Retina (tissue), 1 donor: ENCODE data around the gene MAL.
"Not testable (repeated sequence)": the region's sequence is repeated elsewhere in the genome, so short reads cannot be mapped to it uniquely, and the experiment has no call there.

Experiments
- DNase-seq: peaks from one replicate; pipeline ENCODE4 v3.0.0-alpha.2; 2016

Gene MAL

GRCh38 chr2:95034818-95035217, 9.3 kb downstream of the MAL start:
- no peak for DNase-seq

DNA sequence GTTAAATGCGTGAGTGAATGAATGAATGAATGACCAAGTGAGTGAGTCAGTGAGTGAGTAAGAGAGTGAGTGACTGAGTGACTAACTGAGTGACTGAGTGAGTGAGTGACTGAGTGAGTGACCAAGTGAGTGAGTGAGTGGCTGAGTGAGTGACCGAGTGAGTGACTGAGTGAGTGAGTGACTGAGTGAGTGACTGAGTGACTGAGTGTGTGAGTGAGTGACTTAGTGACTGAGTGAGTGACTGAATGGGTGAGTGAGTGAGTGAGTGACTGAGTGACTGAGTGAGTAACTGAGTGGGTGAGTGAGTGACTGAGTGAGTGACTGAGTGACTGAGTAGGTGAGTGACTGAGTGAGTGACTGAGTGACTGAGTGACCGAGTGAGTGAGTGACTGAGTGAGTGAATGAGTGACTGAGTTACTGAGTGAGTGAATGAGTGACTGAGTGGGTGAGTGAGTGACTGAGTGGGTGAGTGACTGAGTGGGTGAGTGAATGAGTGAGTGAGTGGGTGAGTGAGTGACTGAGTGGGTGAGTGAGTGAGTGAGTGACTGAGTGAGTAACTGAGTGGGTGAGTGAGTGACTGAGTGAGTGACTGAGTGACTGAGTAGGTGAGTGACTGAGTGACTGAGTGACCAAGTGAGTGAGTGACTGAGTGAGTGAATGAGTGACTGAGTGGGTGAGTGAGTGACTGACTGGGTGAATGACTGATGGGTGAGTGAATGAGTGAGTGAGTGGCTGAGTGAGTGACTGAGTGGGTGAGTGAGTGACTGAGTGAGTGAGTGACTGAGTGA, 11.3 kb downstream of the MAL start:
- no peak for DNase-seq

DNA sequence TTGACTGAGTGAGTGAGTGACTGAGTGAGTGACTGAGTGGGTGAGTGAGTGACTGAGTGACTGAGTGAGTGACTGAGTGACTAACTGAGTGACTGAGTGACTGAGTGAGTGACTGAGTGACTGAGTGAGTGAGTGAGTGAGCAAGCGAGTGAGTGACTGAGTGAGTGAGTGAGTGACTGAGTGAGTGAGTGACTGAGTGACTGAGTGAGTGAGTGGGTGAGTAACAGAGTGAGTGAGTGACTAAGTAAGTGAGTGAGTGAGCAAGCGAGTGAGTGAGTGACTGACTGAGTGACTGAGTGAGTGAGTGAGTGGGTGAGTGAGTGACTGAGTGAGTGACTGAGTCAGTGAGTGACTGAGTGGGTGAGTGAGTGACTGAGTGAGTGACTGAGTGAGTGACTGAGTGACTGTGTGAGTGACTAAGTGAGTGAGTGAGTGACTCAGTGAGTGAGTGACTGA, 11.9 kb downstream of the MAL start:
- DNase-seq: no peak

DNA sequence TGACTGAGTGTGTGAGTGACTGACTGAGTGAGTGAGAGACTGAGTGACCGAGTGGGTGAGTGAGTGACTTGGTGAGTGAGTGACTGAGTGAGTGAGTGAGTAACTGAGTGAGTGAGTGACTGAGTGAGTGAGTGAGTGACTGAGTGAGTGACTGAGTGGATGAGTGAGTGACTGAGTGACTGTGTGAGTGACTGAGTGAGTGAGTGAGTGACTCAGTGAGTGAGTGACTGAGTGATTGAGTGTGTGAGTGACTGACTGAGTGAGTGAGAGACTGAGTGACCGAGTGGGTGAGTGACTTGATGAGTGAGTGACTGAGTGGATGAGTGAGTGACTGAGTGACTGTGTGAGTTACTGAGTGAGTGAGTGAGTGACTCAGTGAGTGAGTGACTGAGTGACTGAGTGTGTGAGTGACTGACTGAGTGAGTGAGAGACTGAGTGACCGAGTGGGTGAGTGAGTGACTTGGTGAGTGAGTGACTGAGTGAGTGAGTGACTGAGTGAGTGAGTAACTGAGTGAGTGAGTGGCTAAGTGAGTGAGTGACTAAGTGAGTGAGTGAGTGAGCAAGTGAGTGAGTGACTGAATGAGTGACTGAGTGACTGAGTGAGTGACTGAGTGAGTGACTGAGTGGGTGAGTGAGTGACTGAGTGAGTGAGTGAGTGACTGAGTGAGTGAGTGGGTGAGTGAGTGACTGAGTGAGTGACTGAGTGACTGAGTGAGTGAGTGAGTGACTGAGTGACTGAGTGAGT, 12.5 kb downstream of the MAL start:
- DNase-seq: not testable (repeated sequence)

GRCh38 chr2:95038635-95039298, 13.3 kb downstream of the MAL start:
- no peak for DNase-seq

- DNase-seq: no peak
Measured at GRCh38 chr2:95039363-95039762, 13.9 kb downstream of the MAL start.

GRCh38 chr2:95039978-95040377, 14.5 kb downstream of the MAL start:
- DNase-seq: no peak

- DNase-seq: no peak
Measured at GRCh38 chr2:95040426-95040825, 14.9 kb downstream of the MAL start.

DNA sequence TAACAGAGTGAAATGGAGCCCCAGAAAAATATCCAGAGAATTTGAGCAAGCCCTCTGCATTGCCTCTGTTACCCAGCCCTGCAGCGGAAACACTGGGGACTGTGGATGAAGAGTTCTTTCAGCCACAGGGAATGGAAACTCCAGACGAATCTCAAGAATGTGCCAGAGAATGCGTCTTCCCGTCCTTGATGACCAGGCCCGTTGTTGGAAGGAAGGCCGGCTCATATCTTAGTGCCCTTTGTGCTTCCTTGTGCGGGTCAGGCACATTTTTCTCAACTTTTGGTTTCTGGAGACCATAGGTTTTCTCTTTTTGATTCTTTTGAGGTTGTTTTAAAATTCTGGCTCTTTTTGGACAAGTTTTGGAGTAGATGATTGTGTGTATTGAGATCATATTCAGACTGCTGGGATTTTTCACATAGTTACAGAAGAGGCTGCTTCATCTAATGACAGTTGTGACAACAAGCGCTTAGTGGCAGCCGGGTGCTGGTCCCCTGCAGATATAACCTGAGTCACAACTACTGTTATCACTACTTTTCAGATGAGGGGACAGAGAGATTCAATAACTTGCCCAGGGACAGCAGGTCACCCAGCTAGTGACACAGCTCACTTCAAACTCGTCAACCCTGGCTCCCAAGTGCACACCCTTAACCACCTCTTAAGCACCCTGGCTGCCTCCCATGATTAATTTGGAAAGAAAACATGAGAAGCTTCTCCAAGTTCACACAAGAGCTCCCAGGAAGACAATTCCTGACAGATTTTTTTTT, 15.7 kb downstream of the MAL start:
- no peak for DNase-seq

GRCh38 chr2:95041824-95042442, 16.4 kb downstream of the MAL start:
- DNase-seq: no peak

GRCh38 chr2:95042472-95043271, 17.2 kb downstream of the MAL start:
- no peak for DNase-seq

DNA sequence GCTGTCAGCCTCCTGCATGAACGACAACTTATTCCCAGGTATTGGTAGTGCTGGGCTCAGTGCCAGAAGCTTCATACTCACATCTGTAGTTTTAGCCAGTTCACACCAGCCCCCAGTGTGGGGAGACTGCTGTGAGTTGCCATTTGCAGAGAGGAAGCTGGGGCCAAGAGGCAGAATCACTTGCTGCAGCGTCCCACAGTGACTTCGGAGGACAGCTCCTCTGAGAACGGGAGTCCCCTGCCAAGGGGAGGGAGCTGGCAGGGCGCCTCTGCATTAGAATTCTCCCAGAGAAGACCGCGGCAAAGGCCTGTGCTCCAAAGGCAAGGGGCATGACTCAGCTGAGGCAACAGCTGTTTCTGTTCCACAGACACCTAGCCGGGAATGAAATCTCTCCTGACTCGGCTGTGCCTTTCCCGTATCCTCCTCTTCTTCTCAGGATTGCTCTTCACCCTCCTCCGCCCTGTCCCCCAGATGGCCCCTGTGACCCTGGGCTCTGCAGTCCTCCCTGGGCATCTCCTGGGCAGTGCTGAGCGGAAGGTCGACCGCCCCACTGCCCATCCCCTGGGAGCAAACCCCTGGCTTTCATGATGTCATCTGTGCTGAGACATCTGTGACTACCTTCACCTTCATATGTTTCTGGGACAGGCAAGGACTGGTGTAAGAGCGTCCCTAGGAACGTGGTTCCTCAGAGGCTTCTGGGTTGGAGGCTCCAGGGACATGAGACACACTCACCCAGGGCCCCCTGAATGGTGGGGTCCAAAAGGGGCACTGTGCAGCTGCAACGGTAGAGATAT, 18.0 kb downstream of the MAL start:
- no peak for DNase-seq

DNA sequence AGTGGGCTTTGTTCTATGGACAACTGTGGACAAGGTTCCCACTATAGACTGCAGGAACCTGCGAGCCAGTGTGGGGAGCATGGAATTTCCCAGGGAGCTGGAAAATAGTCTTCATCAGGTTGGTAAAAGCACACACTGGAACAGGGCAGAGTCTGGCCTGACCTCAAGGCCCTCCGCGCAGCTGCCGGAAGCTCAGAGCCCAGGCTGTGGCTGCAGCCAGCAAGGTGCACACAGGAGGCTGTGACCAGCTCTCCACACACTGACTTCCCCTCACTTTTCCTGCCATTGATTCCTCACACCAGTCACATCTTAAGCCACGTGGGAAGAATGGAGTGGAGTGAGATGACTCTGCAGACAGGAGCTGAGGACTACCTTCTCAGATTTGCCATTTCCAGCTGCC, 19.1 kb downstream of the MAL start:
- no peak for DNase-seq

GRCh38 chr2:95046371-95047112, 21.0 kb downstream of the MAL start:
- no peak for DNase-seq

DNA sequence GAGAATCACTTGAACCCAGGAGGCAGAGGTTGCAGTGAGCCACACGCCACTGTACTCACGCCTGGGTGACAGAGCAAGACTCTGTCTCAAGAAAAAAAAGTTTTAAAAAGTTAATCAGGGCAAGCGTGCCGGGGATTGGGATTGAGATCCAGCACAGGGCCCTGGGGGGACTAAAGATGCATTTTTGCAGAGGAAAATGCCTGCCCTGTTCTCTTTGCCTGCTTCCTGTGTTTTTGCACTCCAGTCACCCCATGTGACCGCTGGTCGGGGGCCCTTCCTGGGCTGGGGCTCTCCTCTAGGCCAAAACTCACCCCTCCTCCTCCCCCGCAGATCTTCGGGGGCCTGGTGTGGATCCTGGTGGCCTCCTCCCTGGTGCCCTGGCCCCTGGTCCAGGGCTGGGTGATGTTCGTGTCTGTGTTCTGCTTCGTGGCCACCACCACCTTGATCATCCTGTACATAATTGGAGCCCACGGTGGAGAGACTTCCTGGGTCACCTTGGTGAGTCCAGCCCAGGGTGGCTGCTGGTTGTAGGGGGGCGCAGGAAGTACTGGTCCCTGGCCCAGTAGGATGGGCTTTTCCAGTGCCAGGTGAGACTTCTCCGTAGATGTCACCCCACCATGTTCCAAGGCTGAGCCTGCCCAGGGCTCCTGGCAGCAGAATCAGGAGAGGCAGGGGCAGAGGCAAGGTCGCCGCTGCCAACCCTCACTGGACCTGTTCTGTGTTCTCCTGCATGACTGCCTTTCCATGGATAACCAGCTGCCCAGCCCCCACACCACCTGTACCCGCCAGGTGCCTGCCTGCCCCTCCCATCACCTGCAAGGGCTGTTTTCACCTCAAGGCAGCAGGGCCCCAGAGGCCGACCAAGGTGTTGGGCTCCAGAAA, 22.4 kb downstream of the MAL start:
- no peak for DNase-seq

- no peak for DNase-seq
Measured at GRCh38 chr2:95048825-95049682, 23.5 kb downstream of the MAL start.

DNA sequence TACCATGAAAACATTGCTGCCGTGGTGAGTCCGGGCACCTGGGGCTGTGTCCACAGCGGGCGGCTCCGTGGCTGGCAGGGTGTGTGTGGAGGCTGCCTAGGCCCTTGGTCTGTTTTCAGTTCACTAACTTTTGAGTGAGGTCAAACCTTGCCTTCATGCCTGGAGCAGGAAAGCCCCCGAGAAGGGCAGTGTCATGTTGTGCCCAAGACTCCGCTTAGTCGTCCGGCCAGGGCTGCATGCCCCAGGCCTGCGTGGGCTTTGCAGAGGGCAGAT, 24.1 kb downstream of the MAL start:
- DNase-seq: no peak

DNA sequence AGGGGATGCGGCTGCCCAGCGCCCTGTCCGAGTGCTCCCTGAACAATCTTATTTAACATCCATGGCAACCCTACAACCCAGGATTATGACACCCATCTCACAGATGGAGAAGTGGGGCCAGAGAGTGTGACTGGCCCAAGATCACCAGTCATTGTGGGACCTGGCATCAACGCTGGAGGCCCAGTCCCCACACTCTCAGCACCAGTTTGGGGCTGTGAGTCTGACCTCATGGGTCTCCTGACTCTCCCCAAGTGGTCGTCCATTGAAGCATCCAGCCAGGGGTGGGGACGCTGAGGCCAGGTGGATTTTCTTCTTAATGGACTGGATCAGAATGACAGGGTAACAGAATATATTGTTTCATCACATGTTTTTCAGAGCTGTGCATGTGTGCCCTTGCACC, 24.5 kb downstream of the MAL start:
- no peak for DNase-seq
